Activated CD8-positive, alpha-beta T cell treated with anti-CD3 and anti-CD28 coated beads, Interleukin-2, amount 10 ng/mL, durations not matched to agents 7 days and 5 days (primary cell): ENCODE results near the gene SKIDA1. TPM values are rescaled to one million over a fixed set of nuclear protein-coding genes. Genes with fewer than 3 reads are reported as not detected.

Experiments
- ATAC-seq: fragments of 150-1000 bp; cut with Tn5 transposase; one replicate; pipeline ENCODE4 v1.10.0; 2021; ENCODE audit warnings: moderate library complexity
- CTCF ChIA-PET: fragments of 350-600 bp; sonication (Branson Sonifier 250); formaldehyde crosslinking; loops from one replicate; lab custom pipeline; 2021; ENCODE audit warnings: antibody characterized with exemption; lab: Charles Lee
- POLR2A ChIA-PET: fragments of 350-600 bp; sonication (Branson Sonifier 250); formaldehyde crosslinking; loops from one replicate; lab custom pipeline; 2021; ENCODE audit warnings: antibody characterized with exemption; lab: Charles Lee
- DNase-seq: peaks from one replicate; pipeline ENCODE4 v3.0.0-alpha.2; 2020
- H3K27ac Mint-ChIP-seq: one replicate; pipeline ENCODE4 v1.8.0; 2021; ENCODE audit warnings: mild to moderate bottlenecking, mixed read lengths
- H3K27me3 Mint-ChIP-seq: one replicate; pipeline ENCODE4 v1.8.0; 2021; ENCODE audit warnings: low read depth, mixed read lengths
- H3K36me3 Mint-ChIP-seq: one replicate; pipeline ENCODE4 v1.8.0; 2021; ENCODE audit warnings: low read depth, mixed read lengths
- H3K4me1 Mint-ChIP-seq: one replicate; pipeline ENCODE4 v1.8.0; 2021; ENCODE audit warnings: low read depth, mixed read lengths
- H3K4me3 Mint-ChIP-seq: one replicate; pipeline ENCODE4 v1.8.0; 2021; ENCODE audit warnings: mild to moderate bottlenecking, mixed read lengths
- H3K9me3 Mint-ChIP-seq: one replicate; pipeline ENCODE4 v1.8.0; 2022; ENCODE audit warnings: mixed read lengths; ENCODE audit not compliant: insufficient read depth
- total RNA-seq, 2 experiments: library from RNA; stranded (reverse); gene quantifications; one replicate each; pipeline ENCODE4 v1.2.3, GENCODE V29; 2021

The SKIDA1 gene
- total RNA-seq, 2 experiments from 2014 or later: 0.10 to 0.11 TPM

- Mint-ChIP-seq H3K27ac (no peak overlapping the region), H3K27me3 (peaks cover 71% of the 10 kb centered on the region), H3K9me3 (no peaks in the 10 kb centered on the region), H3K4me3 (no peak overlapping the region), H3K4me1 (peaks cover 25% of the 10 kb centered on the region), H3K36me3 (no peaks in the 10 kb centered on the region)
- ChIA-PET POLR2A (no interaction called here), CTCF (interaction anchor here (1.1 kb wide), 1 partner anchor 15 kb away, joined by 3 read pairs; no protein-coding TSS in a partner anchor)
- no peak for ATAC-seq
- no peak for DNase-seq
These were observed 11.2 kb downstream of the SKIDA1 start for GRCh38 chr10:21514129-21514817.

- peaks cover 67% of the 10 kb centered on the region for H3K27me3 Mint-ChIP-seq
- H3K36me3 Mint-ChIP-seq: no peaks in the 10 kb centered on the region
- no peaks in the 10 kb centered on the region for H3K9me3 Mint-ChIP-seq
- CTCF ChIA-PET: no interaction called here
- ATAC-seq: no peak
- peaks cover 17% of the 10 kb centered on the region for H3K4me1 Mint-ChIP-seq
- POLR2A ChIA-PET: no interaction called here
- no peak for DNase-seq
- H3K27ac Mint-ChIP-seq: no peak overlapping the region
- H3K4me3 Mint-ChIP-seq: no peak overlapping the region
These were observed 12.1 kb downstream of the SKIDA1 start for GRCh38 chr10:21513405-21513788.

GRCh38 chr10:21512573-21513404, 12.7 kb downstream of the SKIDA1 start:
- H3K4me3 Mint-ChIP-seq: no peak overlapping the region
- peaks cover 11% of the 10 kb centered on the region for H3K4me1 Mint-ChIP-seq
- H3K36me3 Mint-ChIP-seq: no peaks in the 10 kb centered on the region
- no peak for DNase-seq
- H3K27ac Mint-ChIP-seq: no peak overlapping the region
- H3K27me3 Mint-ChIP-seq: peaks cover 61% of the 10 kb centered on the region
- ChIA-PET POLR2A (no interaction called here), CTCF (interaction anchor here (0.9 kb wide), 1 partner anchor 17 kb away, joined by 5 read pairs; no protein-coding TSS in a partner anchor)
- H3K9me3 Mint-ChIP-seq: no peaks in the 10 kb centered on the region
- ATAC-seq: no peak

- DNase-seq: no peak
- Mint-ChIP-seq H3K36me3 (no peaks in the 10 kb centered on the region), H3K4me3 (no peak overlapping the region), H3K27ac (no peak overlapping the region), H3K9me3 (no peaks in the 10 kb centered on the region), H3K27me3 (peaks cover 60% of the 10 kb centered on the region), H3K4me1 (peaks cover 6% of the 10 kb centered on the region)
- CTCF ChIA-PET: interaction anchor here (0.9 kb wide), 1 partner anchor 16 kb away, joined by 5 read pairs; no protein-coding TSS in a partner anchor
- no peak for ATAC-seq
- POLR2A ChIA-PET: no interaction called here
These were observed 13.4 kb downstream of the SKIDA1 start for GRCh38 chr10:21511946-21512572.

GRCh38 chr10:21511095-21511570, 14.3 kb downstream of the SKIDA1 start:
- POLR2A ChIA-PET: interaction anchor here (0.5 kb wide), 1 partner anchor 11 kb away, joined by 3 read pairs; no protein-coding TSS in a partner anchor
- Mint-ChIP-seq H3K36me3 (no peaks in the 10 kb centered on the region), H3K4me1 (peaks cover 3% of the 10 kb centered on the region), H3K4me3 (no peak overlapping the region), H3K27me3 (peaks cover 63% of the 10 kb centered on the region), H3K9me3 (no peaks in the 10 kb centered on the region), H3K27ac (no peak overlapping the region)
- CTCF ChIA-PET: interaction anchor here (0.6 kb wide), 1 partner anchor 890 kb away, joined by 3 read pairs; no protein-coding TSS in a partner anchor
- DNase-seq (no peak), ATAC-seq (no peak)

- no peak overlapping the region for H3K27ac Mint-ChIP-seq
- no peaks in the 10 kb centered on the region for H3K9me3 Mint-ChIP-seq
- no peaks in the 10 kb centered on the region for H3K36me3 Mint-ChIP-seq
- DNase-seq (no peak), ATAC-seq (no peak)
- POLR2A ChIA-PET: interaction anchor here (0.5 kb wide), 1 partner anchor 11 kb away, joined by 3 read pairs; no protein-coding TSS in a partner anchor
- CTCF ChIA-PET: interaction anchor here (0.6 kb wide), 1 partner anchor 891 kb away, joined by 3 read pairs; no protein-coding TSS in a partner anchor
- H3K4me1 Mint-ChIP-seq: no peaks in the 10 kb centered on the region
- H3K27me3 Mint-ChIP-seq: peaks cover 63% of the 10 kb centered on the region
- H3K4me3 Mint-ChIP-seq: no peak overlapping the region
These were observed 15.0 kb downstream of the SKIDA1 start for GRCh38 chr10:21510241-21511094.

GRCh38 chr10:21509341-21510240, 15.9 kb downstream of the SKIDA1 start:
- H3K9me3 Mint-ChIP-seq: no peaks in the 10 kb centered on the region
- DNase-seq (no peak), ATAC-seq (no peak)
- peaks cover 56% of the 10 kb centered on the region for H3K27me3 Mint-ChIP-seq
- no peaks in the 10 kb centered on the region for H3K4me1 Mint-ChIP-seq
- ChIA-PET POLR2A (no interaction called here), CTCF (no interaction called here)
- no peak overlapping the region for H3K27ac Mint-ChIP-seq
- H3K36me3 Mint-ChIP-seq: no peaks in the 10 kb centered on the region
- H3K4me3 Mint-ChIP-seq: no peak overlapping the region

GRCh38 chr10:21508706-21509331, 16.7 kb downstream of the SKIDA1 start:
- H3K27ac Mint-ChIP-seq: no peak overlapping the region
- ChIA-PET CTCF (no interaction called here), POLR2A (no interaction called here)
- no peaks in the 10 kb centered on the region for H3K36me3 Mint-ChIP-seq
- H3K4me1 Mint-ChIP-seq: no peaks in the 10 kb centered on the region
- H3K9me3 Mint-ChIP-seq: no peaks in the 10 kb centered on the region
- ATAC-seq (no peak), DNase-seq (no peak)
- H3K27me3 Mint-ChIP-seq: peaks cover 58% of the 10 kb centered on the region
- no peak overlapping the region for H3K4me3 Mint-ChIP-seq

GRCh38 chr10:21507150-21507549, 18.3 kb downstream of the SKIDA1 start:
- H3K27ac Mint-ChIP-seq: no peak overlapping the region
- no peaks in the 10 kb centered on the region for H3K4me1 Mint-ChIP-seq
- ATAC-seq (no peak), DNase-seq (no peak)
- no peak overlapping the region for H3K4me3 Mint-ChIP-seq
- no peaks in the 10 kb centered on the region for H3K9me3 Mint-ChIP-seq
- no peaks in the 10 kb centered on the region for H3K36me3 Mint-ChIP-seq
- H3K27me3 Mint-ChIP-seq: peaks cover 55% of the 10 kb centered on the region
- CTCF ChIA-PET: no interaction called here
- POLR2A ChIA-PET: no interaction called here

- H3K9me3 Mint-ChIP-seq: no peaks in the 10 kb centered on the region
- ATAC-seq: no peak
- CTCF ChIA-PET: interaction anchor here (0.8 to 1.6 kb wide), 2 partner anchors 10 kb away, joined by 3 to 7 read pairs; no protein-coding TSS in a partner anchor
- H3K4me1 Mint-ChIP-seq: no peaks in the 10 kb centered on the region
- no peak for DNase-seq
- H3K27me3 Mint-ChIP-seq: peaks cover 57% of the 10 kb centered on the region
- POLR2A ChIA-PET: no interaction called here
- H3K36me3 Mint-ChIP-seq: no peaks in the 10 kb centered on the region
- no peak overlapping the region for H3K27ac Mint-ChIP-seq
- no peak overlapping the region for H3K4me3 Mint-ChIP-seq
These were observed 19.1 kb downstream of the SKIDA1 start for GRCh38 chr10:21506351-21506750.
